GM23248 (cell line): Measurements from ENCODE around the gene DDX28. TPM values are rescaled to one million over a fixed set of nuclear protein-coding genes. Genes with fewer than 3 reads are reported as not detected.

ENCODE experiments used
- DNase-seq: peaks from one replicate; pipeline ENCODE4 v3.0.0-alpha.2; 2015
- H2AFZ ChIP-seq: fragments of 200-600 bp; sonication (generic); 2 replicates; pipeline ENCODE4 v1.6.1; 2016; ENCODE audit warnings: antibody characterized with exemption
- H3F3A ChIP-seq: fragments of 200-600 bp; sonication (generic); 2 replicates; pipeline ENCODE4 v1.6.1; 2016; ENCODE audit warnings: mild to moderate bottlenecking, antibody characterized with exemption, mixed run types; ENCODE audit not compliant: insufficient read depth
- H3K27ac ChIP-seq: fragments of 200-600 bp; sonication (generic); 2 replicates; pipeline ENCODE4 v1.5.1; 2016; ENCODE audit warnings: mild to moderate bottlenecking
- H3K27me3 ChIP-seq: fragments of 200-600 bp; sonication (generic); replicated peaks from 2 replicates; pipeline ENCODE4 v1.6.1; 2016; ENCODE audit warnings: mild to moderate bottlenecking; ENCODE audit not compliant: insufficient read depth
- H3K36me3 ChIP-seq: fragments of 200-600 bp; sonication (generic); 2 replicates; pipeline ENCODE4 v1.6.1; 2016; ENCODE audit warnings: low read depth, mild to moderate bottlenecking
- H3K4me1 ChIP-seq: fragments of 200-600 bp; sonication (generic); 2 replicates; pipeline ENCODE4 v1.6.1; 2016; ENCODE audit warnings: mild to moderate bottlenecking; ENCODE audit not compliant: insufficient read depth
- H3K4me2 ChIP-seq: fragments of 200-600 bp; sonication (generic); one replicate; pipeline ENCODE4 v1.6.1; 2016; ENCODE audit warnings: mild to moderate bottlenecking; ENCODE audit not compliant: unreplicated experiment
- H3K4me3 ChIP-seq: fragments of 200-600 bp; sonication (generic); 2 replicates; pipeline ENCODE4 v1.5.1; 2016; ENCODE audit warnings: mild to moderate bottlenecking
- H3K79me2 ChIP-seq: fragments of 200-600 bp; sonication (generic); 2 replicates; pipeline ENCODE4 v1.6.1; 2016; ENCODE audit warnings: mild to moderate bottlenecking; ENCODE audit not compliant: insufficient read depth
- H3K9ac ChIP-seq: fragments of 200-600 bp; sonication (generic); 2 replicates; pipeline ENCODE4 v1.6.1; 2016; ENCODE audit warnings: mild to moderate bottlenecking
- H3K9me2 ChIP-seq: fragments of 200-600 bp; sonication (generic); 2 replicates; pipeline ENCODE4 v1.6.1; 2016; ENCODE audit warnings: mixed run types, mild to moderate bottlenecking, moderate library complexity; ENCODE audit not compliant: insufficient read depth
- H3K9me3 ChIP-seq: fragments of 200-600 bp; sonication (generic); one replicate; pipeline ENCODE4 v1.6.1; 2017; ENCODE audit warnings: low read depth
- H4K20me1 ChIP-seq: fragments of 200-600 bp; sonication (generic); 2 replicates; pipeline ENCODE4 v1.6.0; 2016; ENCODE audit not compliant: insufficient read depth
- EZH2 ChIP-seq: fragments of 200-600 bp; sonication (generic); IDR thresholded peaks from 2 replicates; pipeline ENCODE4 v1.6.1; 2018; ENCODE audit warnings: antibody characterized with exemption, mild to moderate bottlenecking; ENCODE audit not compliant: insufficient read depth, poor library complexity, severe bottlenecking
- EZH2phosphoT487 ChIP-seq: fragments of 200-600 bp; sonication (generic); IDR thresholded peaks from 2 replicates; pipeline ENCODE4 v1.6.1; 2018; ENCODE audit warnings: antibody characterized with exemption, moderate library complexity, mild to moderate bottlenecking, low read depth; ENCODE audit not compliant: insufficient read depth
- WGBS, 2 experiments: methylation state at CpG; one replicate each; pipeline ENCODE4 v1.1.6; 2015 to 2017; ENCODE audit warnings: low lambda C conversion rate in 2 of 2, low coverage in 1 of 2; ENCODE audit errors: missing lambda C conversion rate in 2 of 2; 5-methylcytosine and 5-hydroxymethylcytosine counted together
- in situ Hi-C: fragments of 300-500 bp; cut with MboI; formaldehyde crosslinking; loops from 2 replicates; pipeline ENCODE4 v1.15.0; 2020
- polyA plus RNA-seq: library from polyadenylated mRNA; unstranded; fragments of >200 nt; fragmentation: Nextera tagmentation; extraction: Ambion mirVana; gene quantifications from 2 replicates; pipeline ENCODE4 v1.2.1, GENCODE V29; 2016
- total RNA-seq: library from RNA; depleted of rRNA; stranded (reverse); fragments of >200 nt; shearing (Covaris generic); gene quantifications from 2 replicates; pipeline ENCODE4 v1.2.3, GENCODE V29; 2014

The DDX28 gene
- total and polyA plus RNA-seq, 2 experiments from 2014 or later = 8.8 to 9.0 TPM

DNA sequence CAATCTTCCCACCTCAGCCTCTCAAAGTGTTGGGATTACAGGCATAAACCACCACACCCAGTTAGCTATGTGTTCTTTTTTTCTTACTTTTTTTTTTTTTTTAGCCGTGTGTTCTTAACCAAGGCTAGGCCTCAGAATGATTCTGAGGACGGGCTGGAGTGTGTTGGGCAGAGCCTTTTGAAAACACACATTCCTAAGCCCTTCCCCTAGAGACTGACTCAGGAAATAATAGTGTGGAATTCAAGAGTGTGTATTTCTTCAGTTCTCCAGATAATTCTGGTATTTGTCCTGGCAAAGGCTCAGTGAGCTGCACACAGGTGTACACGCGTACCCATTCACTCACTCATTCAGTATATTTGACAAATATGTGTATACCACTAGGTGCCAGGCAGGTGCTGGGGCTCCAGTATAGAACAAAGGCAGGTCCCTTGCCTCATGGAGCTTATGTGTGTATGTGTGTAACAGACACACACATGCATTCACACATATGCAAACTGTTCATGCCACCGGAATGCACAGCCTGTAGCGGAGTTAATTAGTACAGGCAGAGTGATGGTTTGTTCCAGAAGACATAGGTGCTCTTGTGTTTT, 42.8 kb upstream of the DDX28 start:
- H3K9me2 ChIP-seq = no peaks in the 10 kb centered on the region
- peaks cover 19% of the 10 kb centered on the region for H3K4me1 ChIP-seq
- no peaks in the 10 kb centered on the region for H4K20me1 ChIP-seq
- peak overlapping the region; percentile 47 for H3K9ac ChIP-seq
- 70 to 74% methylated on average over 6 of the region's 6 CpGs for WGBS, 2 experiments
- peak; percentile 78 for DNase-seq
- TF ChIP-seq EZH2 (no peak), EZH2phosphoT487 (no peak)
- in situ Hi-C loops = no loop called here
- H3K9me3 ChIP-seq = no peaks in the 10 kb centered on the region
- no peak overlapping the region for H2AFZ ChIP-seq
- no peaks in the 10 kb centered on the region for H3K27me3 ChIP-seq
- H3K27ac ChIP-seq = peak overlapping the region; percentile 59
- H3K4me2 ChIP-seq = peak overlapping the region; percentile 26
- H3K4me3 ChIP-seq = no peak overlapping the region
- peaks cover 7% of the 10 kb centered on the region; the same call in 1 of the 2 replicates for H3K36me3 ChIP-seq
- no peaks in the 10 kb centered on the region for H3K79me2 ChIP-seq
- peaks cover 32% of the 10 kb centered on the region for H3F3A ChIP-seq

DNA sequence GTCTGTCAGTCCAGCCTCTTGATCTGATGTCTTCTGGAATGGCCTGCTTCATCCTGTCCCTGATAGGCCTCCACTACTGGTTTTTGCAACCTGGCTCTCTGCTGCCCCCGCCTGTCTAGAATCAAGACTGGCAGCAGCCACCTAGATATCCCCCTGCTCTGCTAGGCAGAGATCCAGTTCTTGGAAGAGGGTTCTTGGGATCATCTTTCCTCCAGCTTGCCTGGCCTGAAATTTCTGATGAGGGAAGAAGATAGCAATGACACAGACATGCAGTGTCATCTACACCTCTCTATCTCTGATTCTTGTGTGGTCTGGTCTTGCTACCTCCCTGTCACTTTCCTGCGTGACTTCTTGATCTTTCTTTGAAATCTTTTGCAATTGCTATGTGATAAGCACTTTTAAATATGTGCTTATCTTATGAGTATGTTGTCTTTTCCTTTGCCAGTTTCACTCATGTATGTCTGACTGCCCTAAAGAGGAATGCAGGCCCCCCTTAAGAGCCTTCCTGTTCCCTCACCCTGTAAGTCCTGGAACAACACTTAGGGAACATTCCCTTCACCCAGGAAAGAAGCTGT, 41.8 kb upstream of the DDX28 start:
- in situ Hi-C loops = no loop called here
- H3K27me3 ChIP-seq = no peaks in the 10 kb centered on the region
- peaks cover 19% of the 10 kb centered on the region for H3K4me1 ChIP-seq
- peak overlapping the region; percentile 59 for H3K27ac ChIP-seq
- no peak overlapping the region for H2AFZ ChIP-seq
- H3K9me2 ChIP-seq = no peaks in the 10 kb centered on the region
- H3K4me3 ChIP-seq = no peak overlapping the region
- WGBS, 2 experiments = 43 to 44% methylated on average over 2 of the region's 2 CpGs
- peak overlapping the region; percentile 47 for H3K9ac ChIP-seq
- peaks cover 7% of the 10 kb centered on the region; the same call in 1 of the 2 replicates for H3K36me3 ChIP-seq
- H3F3A ChIP-seq = peaks cover 32% of the 10 kb centered on the region
- no peaks in the 10 kb centered on the region for H3K9me3 ChIP-seq
- peak overlapping the region; percentile 26 for H3K4me2 ChIP-seq
- H4K20me1 ChIP-seq = no peaks in the 10 kb centered on the region
- peak; percentile 80 for DNase-seq
- TF ChIP-seq EZH2 (no peak), EZH2phosphoT487 (no peak)
- no peaks in the 10 kb centered on the region for H3K79me2 ChIP-seq

DNA sequence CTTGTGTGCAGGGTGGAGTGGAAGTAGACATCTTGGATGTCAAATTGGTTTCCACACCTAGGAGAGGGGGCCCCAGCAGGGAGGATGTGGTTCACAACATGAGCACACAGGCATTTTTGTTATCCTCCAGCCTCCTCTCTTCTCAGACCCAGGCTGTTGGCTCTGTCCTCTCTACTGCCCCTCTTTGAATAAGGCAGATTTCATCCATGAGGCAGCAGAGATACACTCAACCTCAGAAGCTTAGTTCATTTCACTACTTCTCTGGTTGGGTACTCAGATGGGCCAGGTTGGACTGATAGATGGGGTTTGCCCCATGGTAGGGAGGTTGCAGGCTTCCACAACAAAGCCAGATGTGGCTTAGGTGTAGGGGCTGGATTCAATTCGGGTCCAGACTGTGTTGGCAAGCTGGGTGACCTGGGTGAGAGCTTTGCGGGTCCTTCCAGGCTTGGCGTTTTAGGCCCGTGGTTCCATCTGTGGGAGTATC, 39.9 kb upstream of the DDX28 start:
- peaks cover 19% of the 10 kb centered on the region for H3K4me1 ChIP-seq
- no peak overlapping the region for H3K4me3 ChIP-seq
- no peak overlapping the region for H3K4me2 ChIP-seq
- no peak for DNase-seq
- H3F3A ChIP-seq = peaks cover 32% of the 10 kb centered on the region
- H3K9me3 ChIP-seq = no peaks in the 10 kb centered on the region
- H2AFZ ChIP-seq = no peak overlapping the region
- H3K9ac ChIP-seq = no peak overlapping the region; the same call in 1 of the 2 replicates
- H3K79me2 ChIP-seq = no peaks in the 10 kb centered on the region
- no peak for TF ChIP-seq EZH2
- TF ChIP-seq EZH2phosphoT487 = no peak
- H3K27ac ChIP-seq = no peak overlapping the region
- H4K20me1 ChIP-seq = no peaks in the 10 kb centered on the region
- 81% methylated on average over 4 of the region's 4 CpGs for WGBS, 2 experiments
- H3K36me3 ChIP-seq = peaks cover 7% of the 10 kb centered on the region; the same call in 1 of the 2 replicates
- no peaks in the 10 kb centered on the region for H3K27me3 ChIP-seq
- in situ Hi-C loops = no loop called here
- H3K9me2 ChIP-seq = no peaks in the 10 kb centered on the region

DNA sequence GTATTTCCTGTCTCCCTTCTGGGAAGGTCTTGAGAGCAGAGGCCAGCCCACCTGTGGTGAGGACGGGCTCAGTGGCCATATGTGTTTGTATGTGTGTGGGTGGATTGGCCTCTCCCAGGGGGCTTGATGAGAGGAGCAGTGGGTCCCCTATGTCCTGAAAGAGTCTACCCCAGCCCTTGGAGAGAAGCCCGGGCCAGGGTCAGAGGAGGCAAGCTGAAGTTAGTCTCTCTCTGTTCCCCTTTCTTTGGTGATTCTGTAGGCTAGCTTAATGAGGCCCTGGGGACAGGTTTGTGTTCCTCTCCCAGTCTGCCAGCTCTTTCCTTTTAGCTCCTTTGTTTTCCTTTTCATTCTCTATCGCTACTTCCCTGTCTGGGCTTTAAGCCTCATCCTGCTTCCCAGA, 38.4 kb upstream of the DDX28 start:
- Histone ChIP-seq H3K27ac (no peak overlapping the region), H3K27me3 (no peaks in the 10 kb centered on the region), H3K36me3 (peaks cover 7% of the 10 kb centered on the region; the same call in 1 of the 2 replicates), H3K79me2 (no peaks in the 10 kb centered on the region), H3K9me2 (no peaks in the 10 kb centered on the region), H2AFZ (no peak overlapping the region), H4K20me1 (no peaks in the 10 kb centered on the region), H3K4me2 (no peak overlapping the region), H3K9me3 (no peaks in the 10 kb centered on the region), H3K4me1 (peaks cover 19% of the 10 kb centered on the region), H3K4me3 (no peak overlapping the region), H3K9ac (no peak overlapping the region), H3F3A (peaks cover 29% of the 10 kb centered on the region)
- no peak for TF ChIP-seq EZH2
- no peak for TF ChIP-seq EZH2phosphoT487
- DNase-seq = no peak
- 79 to 90% methylated on average over 3 of the region's 3 CpGs for WGBS, 2 experiments
- in situ Hi-C loops = no loop called here
